Right lobe of liver (tissue), 6 donors: ENCODE data around the gene CPNE4. TPM values are rescaled to one million over a fixed set of nuclear protein-coding genes. Genes with fewer than 3 reads are reported as not detected.

Experiments
- ATAC-seq, 4 donors: fragments of 200-7000 bp; cut with Tn5 transposase; one replicate each; pipeline ENCODE4 v1.9.1; 2020; ENCODE audit warnings: mild to moderate bottlenecking in 4 of 4, moderate library complexity in 4 of 4
- DNase-seq, 3 donors: peaks; one replicate each; pipeline ENCODE4 v3.0.0-alpha.2; 2020
- H3K27ac ChIP-seq, 3 donors: fragments of 200-600 bp; one replicate each; pipeline ENCODE4 v1.8.0; 2022
- H3K27me3 ChIP-seq, 2 donors: fragments of 200-600 bp; one replicate each; pipeline ENCODE4 v1.8.0; 2022
- H3K36me3 ChIP-seq, 4 donors: fragments of 200-600 bp; sonication (generic) in 1 of 4; one replicate each; pipeline versions ENCODE4 v1.5.1 to v1.8.0; 2017 to 2022; ENCODE audit warnings: control low read depth in 1 of 4
- H3K4me1 ChIP-seq, 4 donors: fragments of 200-600 bp; sonication (generic) in 1 of 4; one replicate each; pipeline versions ENCODE4 v1.5.1 to v1.8.0; 2017 to 2022; ENCODE audit warnings: control low read depth in 1 of 4
- H3K4me3 ChIP-seq, 3 donors: fragments of 200-600 bp; one replicate each; pipeline ENCODE4 v1.8.0; 2022
- H3K9me3 ChIP-seq, 4 donors: fragments of 200-600 bp; sonication (generic) in 1 of 4; one replicate each; pipeline versions ENCODE4 v1.5.1 to v1.8.0; 2017 to 2022; ENCODE audit warnings: control low read depth in 1 of 4
- CTCF ChIP-seq, 4 donors: fragments of 200-600 bp in 3 of 4; fragments of 450-650 bp in 1 of 4; IDR thresholded peaks; one replicate each; pipeline versions ENCODE4 v1.5.1 to v1.8.0; 2016 to 2022; ENCODE audit warnings: antibody characterized with exemption in 4 of 4, mild to moderate bottlenecking in 2 of 4
- POLR2A ChIP-seq: fragments of 450-650 bp; IDR thresholded peaks from one replicate; pipeline ENCODE4 v1.6.1; 2017; ENCODE audit warnings: antibody characterized with exemption, mild to moderate bottlenecking
- WGBS: methylation state at CpG from one replicate; pipeline ENCODE4 v1.1.6; 2018; ENCODE audit warnings: low coverage, low lambda C conversion rate; ENCODE audit not compliant: insufficient coverage; ENCODE audit errors: missing lambda C conversion rate; 5-methylcytosine and 5-hydroxymethylcytosine counted together
- intact Hi-C, 2 donors: fragments of 100-400 bp; cut with DNase I; formaldehyde crosslinking; loops; one replicate each; pipeline versions ENCODE4 v1.11.2 to v1.14.1; 2022
- total RNA-seq, 6 experiments: library from RNA; depleted of rRNA in 2 of 6; stranded (reverse); fragments of >200 nt in 2 of 6; fragmentation: NEBNext Ultra II Directional in 3 of 6; extraction: Animal tissue kit (Norgen Biotek cat#: 25700) in 3 of 6; gene quantifications; one replicate each; pipeline versions ENCODE4 v1.1.0 to v1.2.4, GENCODE V29; 2016 to 2023
- donor health status: DM: no; HTN: yes; CAD: no.
- donor health status: DM: no; HTN: no; CAD: no.
- donor health status: DM: no; HTN: no; CAD: no.
- donor health status: DM: no; HTN: yes; CAD: no.
- donor health status: DM: no; HTN: yes; CAD: no.

CPNE4 gene
- total RNA-seq, 6 experiments from 2014 or later = not detected

- peaks cover 4 to 31% of the 10 kb centered on the region in 2 donors for H3K27me3 ChIP-seq
- H3K9me3 ChIP-seq = no peaks in the 10 kb centered on the region
- intact Hi-C loops = loop anchor here in 1 of 2 donors (10.0 kb wide), 2 partner anchors 151 to 239 kb away; no protein-coding TSS in a partner anchor
- 2% methylated on average over 14 of the region's 14 CpGs for WGBS
- no peak for ATAC-seq
- H3K4me3 ChIP-seq = no peak overlapping the region
- no peak for DNase-seq
- no peaks in the 10 kb centered on the region for H3K36me3 ChIP-seq
- no peaks in the 10 kb centered on the region for H3K4me1 ChIP-seq
- TF ChIP-seq POLR2A (no peak), CTCF (IDR thresholded peaks at IDR 0.05) (no peak)
- H3K27ac ChIP-seq = no peak overlapping the region
Measured at GRCh38 chr3:132034097-132034485, 723 bp downstream of the CPNE4 start.

GRCh38 chr3:132033471-132033870 lies 1.3 kb downstream of the CPNE4 start:
- Histone ChIP-seq H3K9me3 (no peaks in the 10 kb centered on the region), H3K4me1 (no peaks in the 10 kb centered on the region), H3K27me3 (peaks cover 4 to 31% of the 10 kb centered on the region in 2 donors), H3K27ac (no peak overlapping the region), H3K36me3 (no peaks in the 10 kb centered on the region), H3K4me3 (no peak overlapping the region)
- WGBS = 5% methylated on average over 9 of the region's 15 CpGs
- TF ChIP-seq CTCF (IDR thresholded peaks at IDR 0.05) (no peak), POLR2A (no peak)
- no peak for ATAC-seq
- DNase-seq = no peak
- intact Hi-C loops = loop anchor here in 1 of 2 donors (10.0 kb wide), 2 partner anchors 151 to 239 kb away; no protein-coding TSS in a partner anchor

GRCh38 chr3:132032959-132033358 lies 1.9 kb downstream of the CPNE4 start:
- Histone ChIP-seq H3K27ac (no peak overlapping the region), H3K9me3 (no peaks in the 10 kb centered on the region), H3K36me3 (no peaks in the 10 kb centered on the region), H3K4me3 (no peak overlapping the region), H3K4me1 (no peaks in the 10 kb centered on the region), H3K27me3 (peaks cover 4 to 31% of the 10 kb centered on the region in 2 donors)
- no peak for TF ChIP-seq CTCF (IDR thresholded peaks at IDR 0.05)
- TF ChIP-seq POLR2A = no peak
- intact Hi-C loops = loop anchor here in 1 of 2 donors (10.0 kb wide), 2 partner anchors 152 to 238 kb away; no protein-coding TSS in a partner anchor
- ATAC-seq (no peak), DNase-seq (no peak)
- WGBS = 85% methylated on average over 8 of the region's 8 CpGs

- no peaks in the 10 kb centered on the region for H3K9me3 ChIP-seq
- WGBS = 29% methylated on average over 12 of the region's 15 CpGs
- peak; percentile 79 to 80 (median 80) for DNase-seq
- H3K4me3 ChIP-seq = no peak overlapping the region
- no peak overlapping the region for H3K27ac ChIP-seq
- H3K36me3 ChIP-seq = no peaks in the 10 kb centered on the region
- H3K27me3 ChIP-seq = peaks cover 0 to 6% of the 10 kb centered on the region in 2 donors
- intact Hi-C loops = no loop called here
- peak; percentile 96 to 98 (median 97) for ATAC-seq
- no peak for TF ChIP-seq POLR2A
- peak; percentile 60 to 89 (median 84) for TF ChIP-seq CTCF (IDR thresholded peaks at IDR 0.05)
- no peaks in the 10 kb centered on the region for H3K4me1 ChIP-seq
Measured at GRCh38 chr3:132029182-132029902, 5.5 kb downstream of the CPNE4 start.
